HG02588 (cell line): ENCODE data around the gene THSD4.

Experiments used
- ATAC-seq: cut with Tn5 transposase; IDR thresholded peaks from one replicate; pipeline ENCODE4 v1.9.1; 2021; ENCODE audit warnings: mild to moderate bottlenecking, moderate library complexity; ENCODE audit not compliant: unreplicated experiment

THSD4 gene

GRCh38 chr15:71338827-71339542 is 223.7 kb downstream of the THSD4 start:
- no peak for ATAC-seq

DNA sequence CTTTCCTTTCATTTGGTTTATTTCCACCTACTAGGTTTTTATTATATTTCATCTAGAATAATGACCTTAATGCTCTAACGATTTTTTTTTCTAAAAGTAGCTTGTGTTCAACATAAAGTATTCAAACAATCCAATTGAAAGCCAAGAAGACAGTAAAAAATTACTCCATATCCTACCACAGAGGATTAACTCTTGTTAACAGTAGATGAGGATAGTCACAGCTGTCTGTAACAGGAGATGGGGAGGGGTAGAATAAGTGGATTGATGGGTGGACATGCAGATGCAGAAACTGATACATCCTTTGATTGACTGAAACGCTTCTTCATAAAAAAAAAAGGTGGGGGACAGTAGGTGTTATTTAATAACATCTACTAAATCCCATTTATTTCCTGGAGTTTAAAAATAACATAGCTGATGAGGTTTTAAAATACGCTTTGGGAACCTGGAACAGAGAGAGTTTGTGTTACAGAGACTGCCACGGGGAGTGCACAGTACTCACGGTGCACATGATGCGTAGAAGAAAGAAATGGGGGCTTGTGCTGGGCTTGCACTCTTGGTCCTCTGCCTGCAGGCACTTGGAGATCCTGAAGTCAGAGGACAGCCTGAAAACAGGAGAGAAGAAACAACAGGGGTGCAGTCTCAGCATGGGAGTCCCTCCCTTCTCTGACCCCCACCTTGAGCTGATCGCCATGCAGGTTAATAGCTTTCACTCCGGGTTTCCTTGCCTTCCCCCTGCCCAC is 226.7 kb downstream of the THSD4 start:
- no peak for ATAC-seq

DNA sequence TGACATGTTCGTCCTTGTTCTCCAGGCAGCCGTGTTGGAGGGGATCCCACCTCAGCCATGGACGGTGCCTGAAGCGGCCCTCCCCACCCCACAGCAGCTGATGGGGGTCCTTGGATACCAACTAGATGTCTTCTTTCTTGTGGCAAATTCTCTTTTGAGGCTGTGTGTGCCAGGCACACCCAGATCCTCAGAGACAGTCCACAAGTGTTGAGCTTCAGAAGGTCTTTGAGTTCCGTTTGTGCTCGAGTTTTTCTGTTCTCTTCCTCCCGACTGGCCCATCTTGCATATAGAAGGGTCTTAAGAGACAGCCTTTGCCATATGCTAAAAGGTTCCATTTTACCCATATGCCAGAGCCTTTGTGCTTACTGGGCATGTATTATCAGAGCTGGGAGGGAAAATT is 227.4 kb downstream of the THSD4 start:
- no peak for ATAC-seq

- ATAC-seq, result no peak
Measured at GRCh38 chr15:71344316-71344715, 229.0 kb downstream of the THSD4 start.

- ATAC-seq, result no peak
Measured at GRCh38 chr15:71345186-71345585, 229.9 kb downstream of the THSD4 start.

DNA sequence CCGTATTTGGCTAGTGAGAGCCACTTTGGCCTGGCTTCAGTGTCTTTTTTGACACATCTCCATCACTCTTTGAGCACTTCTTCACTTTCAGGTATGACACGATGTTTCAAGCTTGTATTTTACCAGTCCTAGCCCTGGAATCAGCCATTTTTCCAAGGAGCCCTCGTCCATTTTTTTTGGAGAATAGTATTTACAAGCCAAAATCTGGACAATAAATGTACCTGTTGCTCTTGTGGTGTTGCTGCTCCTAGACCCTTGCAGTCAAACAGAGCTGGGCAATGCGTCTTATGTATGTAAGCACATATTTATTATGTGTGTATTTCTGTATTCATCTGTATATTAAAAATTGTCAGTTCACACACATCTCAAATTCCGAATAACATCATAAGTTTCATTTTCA is 231.2 kb downstream of the THSD4 start:
- no peak for ATAC-seq

DNA sequence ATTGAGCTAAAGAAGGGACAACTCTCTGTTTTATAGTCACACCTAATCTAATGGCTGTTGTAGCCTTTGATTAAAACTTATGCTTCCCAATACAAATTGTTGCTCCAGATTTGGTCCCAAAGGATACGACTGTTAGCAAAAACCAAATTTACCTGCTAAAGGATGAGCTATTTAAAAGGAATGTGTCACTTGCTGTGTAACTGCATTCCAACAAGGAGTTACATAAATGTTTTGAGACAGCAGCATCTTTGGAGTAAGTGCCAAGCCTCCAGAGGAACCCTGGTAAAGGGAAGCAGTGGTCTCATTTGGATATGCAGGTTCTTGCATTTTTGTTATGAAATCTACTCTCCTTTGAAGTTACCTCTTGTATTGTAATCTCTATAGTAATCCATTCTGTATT is 233.3 kb downstream of the THSD4 start:
- ATAC-seq, result no peak

DNA sequence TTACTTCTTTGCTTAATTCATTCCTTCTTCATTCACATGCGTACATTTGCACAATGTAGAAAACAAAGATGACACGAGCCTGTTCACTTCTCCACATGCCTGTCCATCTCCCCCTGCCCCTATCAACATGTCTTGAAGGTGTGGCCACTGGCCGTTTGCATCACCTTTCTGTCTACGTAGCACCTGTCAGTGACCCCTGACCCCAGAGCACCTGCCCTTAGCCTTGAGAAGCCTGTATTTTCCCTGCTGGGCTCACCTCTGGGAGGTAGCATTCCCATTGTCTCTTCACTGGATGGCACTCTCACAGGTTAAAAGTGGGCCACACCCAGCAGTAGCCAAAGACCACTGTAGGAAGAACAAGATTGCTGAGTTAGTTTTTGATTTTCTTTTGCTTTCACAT is 234.1 kb downstream of the THSD4 start:
- ATAC-seq, result no peak

GRCh38 chr15:71349736-71350526 is 234.7 kb downstream of the THSD4 start:
- no peak for ATAC-seq

GRCh38 chr15:71350622-71351378 is 235.5 kb downstream of the THSD4 start:
- no peak for ATAC-seq

GRCh38 chr15:71352125-71352524 is 236.9 kb downstream of the THSD4 start:
- no peak for ATAC-seq

DNA sequence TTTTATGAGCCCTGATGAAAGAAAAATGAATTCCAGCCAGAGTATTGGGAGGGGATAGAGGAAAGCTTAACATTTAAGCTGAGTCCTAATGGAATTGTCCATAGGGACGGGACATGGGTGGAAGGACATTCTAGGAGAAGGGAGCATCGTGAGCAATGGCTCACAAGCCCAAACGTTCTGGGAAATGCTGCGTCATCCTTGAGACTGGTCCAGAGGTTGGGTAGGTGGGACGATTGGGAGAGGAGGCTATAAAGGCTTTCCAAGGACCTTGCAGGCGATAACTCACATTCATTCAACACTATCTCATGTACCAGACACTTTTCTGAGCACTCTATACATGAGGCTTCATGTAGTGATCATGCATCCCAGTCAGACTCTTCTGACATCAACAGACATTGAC is 237.5 kb downstream of the THSD4 start:
- ATAC-seq, result no peak

DNA sequence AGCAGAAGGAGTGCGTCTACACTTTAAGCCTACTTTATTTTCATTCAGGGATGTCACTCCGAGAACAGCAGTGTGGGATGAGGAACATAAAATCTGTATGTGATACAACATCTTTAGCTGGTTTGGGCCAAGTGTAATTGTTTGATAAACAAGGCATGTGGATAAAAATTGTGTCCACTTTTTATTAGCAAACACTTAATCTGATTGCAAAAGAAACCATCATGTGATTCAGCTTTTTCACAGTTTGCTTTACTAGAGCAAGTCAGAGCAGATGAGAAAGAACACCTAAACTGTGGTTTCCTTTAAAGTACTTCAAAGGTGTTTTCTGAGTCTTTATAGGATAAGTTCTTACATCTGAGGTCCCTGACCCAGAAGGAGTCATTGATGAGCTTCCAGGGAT is 237.9 kb downstream of the THSD4 start:
- no peak for ATAC-seq

DNA sequence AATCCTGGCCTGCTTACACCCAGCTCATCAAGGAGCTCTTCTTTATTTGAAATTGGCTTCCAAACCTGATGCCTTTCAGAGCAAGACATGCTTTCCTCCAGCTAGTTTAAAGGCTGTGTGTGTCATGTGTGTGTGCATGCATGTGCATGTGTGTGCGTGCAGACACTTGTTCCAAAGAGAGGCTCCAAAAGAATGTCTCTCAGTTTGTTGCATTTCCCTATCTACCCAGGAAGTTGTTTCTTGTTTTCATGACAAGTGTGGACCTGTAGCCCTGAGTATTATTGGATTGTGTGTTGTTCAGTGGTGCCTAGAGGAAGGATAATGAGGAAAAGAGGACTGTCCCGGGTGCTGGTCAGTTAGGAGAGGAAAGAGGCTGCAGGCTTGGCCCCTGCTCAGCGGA is 240.0 kb downstream of the THSD4 start:
- no peak for ATAC-seq

GRCh38 chr15:71357321-71357732 is 242.1 kb downstream of the THSD4 start:
- no peak for ATAC-seq

DNA sequence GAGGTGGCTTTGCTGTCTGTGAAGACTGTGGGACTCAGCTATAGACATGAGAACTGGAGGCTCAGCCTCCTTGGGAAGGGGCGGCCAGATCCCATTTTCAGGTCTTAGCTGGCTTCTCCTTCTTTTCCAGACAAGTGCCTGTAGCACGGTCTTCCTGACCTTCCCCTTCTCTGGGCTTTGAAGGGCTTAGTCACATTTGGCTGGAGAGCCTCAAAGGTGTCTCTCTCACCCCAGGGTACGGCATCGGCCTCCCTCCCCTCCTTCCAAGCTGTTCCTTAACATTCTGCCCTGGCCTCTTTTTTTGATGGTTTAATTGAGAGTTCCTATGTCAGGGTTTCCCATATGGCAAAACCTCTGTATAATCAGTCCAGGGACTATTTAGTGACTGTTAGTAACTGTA is 242.7 kb downstream of the THSD4 start:
- no peak for ATAC-seq

DNA sequence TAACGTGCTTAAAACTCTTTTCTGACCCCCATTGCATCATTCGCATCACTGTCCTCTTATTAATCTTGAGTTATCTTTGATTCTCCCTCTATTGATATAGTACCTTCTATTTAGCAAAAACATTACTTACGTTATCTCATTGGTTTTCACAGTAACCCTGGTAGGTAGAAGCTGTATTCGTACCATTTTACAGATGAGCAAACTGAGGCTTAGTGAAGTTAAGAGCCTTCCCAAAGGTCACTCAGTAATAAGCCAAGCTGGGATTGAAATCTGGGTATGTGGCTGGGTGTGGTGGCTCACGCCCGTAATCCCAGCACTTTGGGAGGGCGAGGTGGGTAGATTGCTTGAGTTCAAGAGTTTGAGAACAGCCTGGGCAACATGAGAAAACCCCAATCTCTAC is 244.0 kb downstream of the THSD4 start:
- ATAC-seq, result no peak

DNA sequence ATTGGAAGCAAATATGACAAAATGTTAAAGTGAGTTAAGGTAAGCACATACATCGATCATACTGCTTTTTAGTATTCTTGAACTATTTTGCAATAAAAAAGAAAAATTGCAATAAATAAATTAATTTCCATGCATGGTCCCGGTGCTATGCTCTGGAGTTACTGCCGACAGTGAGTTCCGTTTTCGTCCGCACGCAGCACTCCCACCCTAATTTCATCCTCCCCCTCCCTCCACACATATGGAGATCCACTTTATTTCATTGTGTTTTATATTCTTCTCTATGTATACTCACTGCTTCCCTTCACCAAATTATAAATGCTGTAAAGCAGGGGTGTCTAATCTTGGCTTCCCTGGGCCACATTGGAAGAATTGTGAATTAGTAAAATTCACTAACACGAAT is 247.3 kb downstream of the THSD4 start:
- no peak for ATAC-seq

DNA sequence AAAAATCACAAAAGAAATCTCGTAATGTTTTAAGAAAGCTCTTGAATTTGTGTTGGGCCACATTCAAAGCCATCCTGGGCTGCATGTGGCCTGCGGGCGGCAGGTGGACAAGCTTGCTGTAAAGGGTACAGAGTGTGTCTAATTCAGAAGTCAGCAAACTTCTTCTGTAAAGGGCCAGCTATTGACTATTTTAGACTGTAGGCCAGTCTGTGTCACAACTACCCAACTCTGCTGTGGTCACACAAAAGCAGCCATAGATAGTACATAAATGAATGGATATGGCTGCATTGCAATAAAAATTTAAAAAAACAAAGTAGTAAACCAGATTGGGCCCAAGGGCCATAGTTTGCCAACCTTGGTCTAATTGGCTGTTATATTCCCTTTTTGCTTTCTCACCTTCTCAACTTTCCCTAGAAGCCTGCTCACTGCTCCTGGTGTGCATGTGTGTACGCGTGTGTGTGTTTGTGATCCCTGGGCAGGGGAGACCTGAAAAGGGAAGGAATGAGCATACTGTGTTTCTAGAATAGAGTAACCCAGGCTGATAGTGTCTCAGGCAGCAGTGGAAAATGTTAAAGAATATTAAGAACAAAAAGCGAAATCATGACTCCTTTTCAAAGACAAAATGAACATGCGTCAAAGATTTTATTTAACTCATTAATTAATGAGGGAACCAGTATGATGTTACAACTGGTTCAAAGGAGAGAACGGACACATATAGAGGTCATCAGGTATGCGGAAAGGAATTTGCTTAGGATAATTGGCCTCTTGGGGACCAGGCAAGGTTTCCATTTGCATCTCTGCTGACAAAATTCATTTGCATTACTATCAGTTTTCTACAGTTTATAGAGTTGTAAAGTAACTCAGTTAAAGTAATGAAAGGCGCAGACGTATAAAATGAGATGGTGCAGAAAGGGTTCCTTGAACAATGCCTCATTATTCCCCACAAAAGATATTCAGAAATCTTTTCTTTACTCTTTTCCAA is 248.0 kb downstream of the THSD4 start:
- no peak for ATAC-seq

GRCh38 chr15:71364117-71364584 is 248.9 kb downstream of the THSD4 start:
- ATAC-seq, result no peak
